ENCODE results near the gene SWT1. TPM values are rescaled to one million over a fixed set of nuclear protein-coding genes. Genes with fewer than 3 reads are reported as not detected.

The SWT1 gene
- total RNA-seq, 1 donor from 2014 or later: 5.5 TPM

DNA sequence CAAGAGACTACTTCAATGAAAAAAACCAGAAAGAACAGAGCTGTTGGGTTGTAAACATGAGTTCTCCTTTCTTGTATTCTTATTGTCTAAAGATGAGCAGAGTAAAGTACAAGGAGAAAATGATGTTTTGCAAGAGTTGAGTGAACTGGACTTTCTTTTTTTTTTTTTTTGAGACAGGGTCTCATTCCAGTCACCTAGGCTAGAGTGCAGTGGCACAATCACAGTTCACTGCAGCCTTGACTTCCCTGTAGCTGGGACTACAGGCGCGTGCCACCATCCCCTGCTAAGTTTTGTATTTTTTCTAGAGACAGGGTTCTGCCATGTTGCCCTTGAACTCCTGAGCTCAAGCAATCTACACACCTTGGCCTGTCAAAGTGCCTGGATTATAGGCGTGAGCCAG is 167.2 kb downstream of the SWT1 start:
- H3K27me3 Mint-ChIP-seq: no peaks in the 10 kb centered on the region
- CTCF ChIA-PET: interaction anchor here (0.6 to 1.5 kb wide), 3 partner anchors 328 to 357 kb away, joined by 3 to 4 read pairs (median 3); no protein-coding TSS in a partner anchor
- H3K4me3 Mint-ChIP-seq: no peak overlapping the region
- H3K36me3 Mint-ChIP-seq (ENCODE audit: low read depth): no peaks in the 10 kb centered on the region
- no peaks in the 10 kb centered on the region for H3K4me1 Mint-ChIP-seq
- ATAC-seq (ENCODE audit: low read depth) (no peak), DNase-seq (no peak)
- POLR2A ChIA-PET: no interaction called here
- intact Hi-C loops (cut with micrococcal nuclease): no loop called here
- TF ChIP-seq, protein P1, sequence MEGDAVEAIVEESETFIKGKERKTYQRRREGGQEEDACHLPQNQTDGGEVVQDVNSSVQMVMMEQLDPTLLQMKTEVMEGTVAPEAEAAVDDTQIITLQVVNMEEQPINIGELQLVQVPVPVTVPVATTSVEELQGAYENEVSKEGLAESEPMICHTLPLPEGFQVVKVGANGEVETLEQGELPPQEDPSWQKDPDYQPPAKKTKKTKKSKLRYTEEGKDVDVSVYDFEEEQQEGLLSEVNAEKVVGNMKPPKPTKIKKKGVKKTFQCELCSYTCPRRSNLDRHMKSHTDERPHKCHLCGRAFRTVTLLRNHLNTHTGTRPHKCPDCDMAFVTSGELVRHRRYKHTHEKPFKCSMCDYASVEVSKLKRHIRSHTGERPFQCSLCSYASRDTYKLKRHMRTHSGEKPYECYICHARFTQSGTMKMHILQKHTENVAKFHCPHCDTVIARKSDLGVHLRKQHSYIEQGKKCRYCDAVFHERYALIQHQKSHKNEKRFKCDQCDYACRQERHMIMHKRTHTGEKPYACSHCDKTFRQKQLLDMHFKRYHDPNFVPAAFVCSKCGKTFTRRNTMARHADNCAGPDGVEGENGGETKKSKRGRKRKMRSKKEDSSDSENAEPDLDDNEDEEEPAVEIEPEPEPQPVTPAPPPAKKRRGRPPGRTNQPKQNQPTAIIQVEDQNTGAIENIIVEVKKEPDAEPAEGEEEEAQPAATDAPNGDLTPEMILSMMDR (IDR thresholded peaks at IDR 0.05): no peak
- peaks cover 2% of the 10 kb centered on the region for H3K9me3 Mint-ChIP-seq
- H3K27ac Mint-ChIP-seq: no peak overlapping the region

DNA sequence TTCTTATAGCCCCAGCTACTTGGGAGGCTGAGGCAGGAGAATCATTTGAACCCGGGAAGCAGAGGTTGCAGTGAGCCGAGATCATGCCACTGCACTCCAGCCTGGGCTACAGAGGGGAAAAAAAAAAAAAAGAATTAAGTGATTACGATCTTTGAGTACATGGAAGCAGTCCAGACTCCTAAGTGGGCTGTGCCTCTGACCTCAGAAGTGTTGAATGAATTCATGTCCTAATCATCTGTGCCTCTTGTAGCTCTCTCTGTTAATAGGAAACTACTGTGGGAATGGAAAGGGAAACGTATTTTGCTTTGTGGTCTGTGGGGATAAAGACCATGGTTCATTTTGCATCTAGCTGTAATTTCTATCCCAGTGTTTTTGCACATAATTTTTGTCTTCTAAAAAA is 168.4 kb downstream of the SWT1 start:
- peaks cover 2% of the 10 kb centered on the region for H3K9me3 Mint-ChIP-seq
- ChIA-PET CTCF (interaction anchor here (1.5 kb wide), 1 partner anchor 356 kb away, joined by 3 read pairs; no protein-coding TSS in a partner anchor), POLR2A (interaction anchor here (1.2 kb wide), 1 partner anchor 13 kb away, joined by 5 read pairs; no protein-coding TSS in a partner anchor)
- TF ChIP-seq, protein P1 (IDR thresholded peaks at IDR 0.05): no peak
- DNase-seq: no peak
- no peaks in the 10 kb centered on the region for H3K4me1 Mint-ChIP-seq
- ATAC-seq (ENCODE audit: low read depth): no peak
- no peak overlapping the region for H3K4me3 Mint-ChIP-seq
- H3K27ac Mint-ChIP-seq: no peak overlapping the region
- intact Hi-C loops (cut with micrococcal nuclease): no loop called here
- H3K36me3 Mint-ChIP-seq (ENCODE audit: low read depth): no peaks in the 10 kb centered on the region
- H3K27me3 Mint-ChIP-seq: no peaks in the 10 kb centered on the region

DNA sequence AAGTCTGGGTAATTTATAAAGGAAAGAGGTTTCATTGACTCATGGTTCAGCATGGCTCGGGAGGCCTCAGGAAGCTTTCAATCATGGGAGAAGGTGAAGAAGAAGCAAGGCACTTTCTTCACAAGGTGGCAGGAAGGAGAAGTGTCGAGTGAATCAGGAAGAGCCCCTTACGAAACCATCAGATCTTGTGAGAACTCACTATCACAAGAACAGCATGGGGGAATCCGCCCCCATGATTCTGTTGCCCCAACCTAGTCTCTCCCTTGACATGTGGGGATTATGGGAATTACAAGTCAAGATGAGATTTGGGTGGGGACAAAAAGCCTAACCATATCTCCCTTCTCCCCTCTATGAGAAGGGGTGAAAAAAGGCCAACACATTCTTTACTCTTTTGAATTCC is 171.3 kb downstream of the SWT1 start:
- no peaks in the 10 kb centered on the region for H3K36me3 Mint-ChIP-seq (ENCODE audit: low read depth)
- H3K4me1 Mint-ChIP-seq: no peaks in the 10 kb centered on the region
- no peak for ATAC-seq (ENCODE audit: low read depth)
- H3K4me3 Mint-ChIP-seq: no peak overlapping the region
- H3K9me3 Mint-ChIP-seq: no peaks in the 10 kb centered on the region
- POLR2A ChIA-PET: no interaction called here
- intact Hi-C loops (cut with micrococcal nuclease): no loop called here
- no peaks in the 10 kb centered on the region for H3K27me3 Mint-ChIP-seq
- TF ChIP-seq, protein P1 (IDR thresholded peaks at IDR 0.05): no peak
- DNase-seq: no peak
- no peak overlapping the region for H3K27ac Mint-ChIP-seq
- CTCF ChIA-PET: no interaction called here

DNA sequence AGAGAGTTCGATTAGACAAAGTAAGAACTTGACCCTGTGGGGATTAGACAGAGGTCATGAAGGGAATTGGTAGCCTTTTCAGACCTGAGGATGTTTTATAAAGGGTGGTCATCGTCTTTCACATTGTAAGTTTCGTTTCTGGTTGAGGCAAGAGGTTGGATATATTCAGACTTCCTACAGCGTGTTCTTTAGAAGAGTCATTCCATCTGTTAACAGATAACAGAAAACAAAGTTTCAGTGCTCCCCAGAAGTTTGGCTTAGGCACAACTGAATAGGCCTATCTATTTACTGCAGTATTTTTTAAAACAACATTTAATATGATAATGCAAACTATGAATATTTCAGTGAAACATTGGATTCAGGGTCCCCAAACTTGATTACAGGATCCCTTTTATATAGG is 177.2 kb downstream of the SWT1 start:
- H3K27ac Mint-ChIP-seq: no peak overlapping the region
- H3K36me3 Mint-ChIP-seq (ENCODE audit: low read depth): no peaks in the 10 kb centered on the region
- no peak for ATAC-seq (ENCODE audit: low read depth)
- no peak for DNase-seq
- H3K4me1 Mint-ChIP-seq: peaks cover 15% of the 10 kb centered on the region
- H3K27me3 Mint-ChIP-seq: no peaks in the 10 kb centered on the region
- intact Hi-C loops (cut with micrococcal nuclease): no loop called here
- no peaks in the 10 kb centered on the region for H3K9me3 Mint-ChIP-seq
- POLR2A ChIA-PET: no interaction called here
- CTCF ChIA-PET: no interaction called here
- no peak overlapping the region for H3K4me3 Mint-ChIP-seq
- TF ChIP-seq, protein P1 (IDR thresholded peaks at IDR 0.05): no peak

DNA sequence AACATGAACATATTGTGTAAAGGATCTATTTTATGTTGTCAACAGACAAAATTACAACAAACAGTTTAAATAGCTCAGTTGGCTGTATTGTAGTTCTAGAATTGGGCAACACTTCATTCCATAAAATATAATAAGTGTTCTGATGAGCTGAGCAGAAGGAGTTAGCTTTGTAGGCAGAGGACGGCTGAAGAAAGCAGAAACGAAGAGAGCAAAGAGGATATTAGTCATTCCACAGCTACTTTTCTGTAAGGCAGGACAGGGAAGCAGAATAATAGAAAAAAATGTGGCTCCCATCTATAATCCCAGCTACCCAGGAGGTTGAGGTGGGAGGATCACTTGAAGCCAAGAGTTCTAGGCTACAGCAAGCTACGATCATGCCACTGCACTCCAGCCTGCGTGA is 180.3 kb downstream of the SWT1 start:
- ChIA-PET CTCF (interaction anchor here (1.0 to 1.7 kb wide), 2 partner anchors 259 to 344 kb away, joined by 3 to 5 read pairs; no protein-coding TSS in a partner anchor), POLR2A (interaction anchor here (4.5 kb wide), 1 partner anchor 20 kb away, joined by 73 read pairs; the partner anchor contains the start of gene IVNS1ABP)
- Mint-ChIP-seq H3K27ac (peak overlapping the region; percentile 51), H3K4me1 (peaks cover 35% of the 10 kb centered on the region), H3K9me3 (no peaks in the 10 kb centered on the region), H3K36me3 (ENCODE audit: low read depth) (no peaks in the 10 kb centered on the region), H3K4me3 (no peak overlapping the region), H3K27me3 (no peaks in the 10 kb centered on the region)
- DNase-seq (no peak), ATAC-seq (ENCODE audit: low read depth) (no peak)
- TF ChIP-seq, protein P1 (IDR thresholded peaks at IDR 0.05): no peak
- intact Hi-C loops (cut with micrococcal nuclease): no loop called here

All from activated B cell treated with CpG ODN at 0.5 μM for 24 hours (primary cell).